Measurements from ENCODE around the gene ALKBH8. TPM values are rescaled to one million over a fixed set of nuclear protein-coding genes. Genes with fewer than 3 reads are reported as not detected.
"Not testable (repeated sequence)": the region's sequence is repeated elsewhere in the genome, so short reads cannot be mapped to it uniquely, and the experiment has no call there.

The ALKBH8 gene
- total and polyA plus RNA-seq, 4 donors: 2.5 to 4.7 (median 3.0) TPM

GRCh38 chr11:107587306-107587979, 21.9 kb upstream of the ALKBH8 start:
- TF ChIP-seq, protein P1, sequence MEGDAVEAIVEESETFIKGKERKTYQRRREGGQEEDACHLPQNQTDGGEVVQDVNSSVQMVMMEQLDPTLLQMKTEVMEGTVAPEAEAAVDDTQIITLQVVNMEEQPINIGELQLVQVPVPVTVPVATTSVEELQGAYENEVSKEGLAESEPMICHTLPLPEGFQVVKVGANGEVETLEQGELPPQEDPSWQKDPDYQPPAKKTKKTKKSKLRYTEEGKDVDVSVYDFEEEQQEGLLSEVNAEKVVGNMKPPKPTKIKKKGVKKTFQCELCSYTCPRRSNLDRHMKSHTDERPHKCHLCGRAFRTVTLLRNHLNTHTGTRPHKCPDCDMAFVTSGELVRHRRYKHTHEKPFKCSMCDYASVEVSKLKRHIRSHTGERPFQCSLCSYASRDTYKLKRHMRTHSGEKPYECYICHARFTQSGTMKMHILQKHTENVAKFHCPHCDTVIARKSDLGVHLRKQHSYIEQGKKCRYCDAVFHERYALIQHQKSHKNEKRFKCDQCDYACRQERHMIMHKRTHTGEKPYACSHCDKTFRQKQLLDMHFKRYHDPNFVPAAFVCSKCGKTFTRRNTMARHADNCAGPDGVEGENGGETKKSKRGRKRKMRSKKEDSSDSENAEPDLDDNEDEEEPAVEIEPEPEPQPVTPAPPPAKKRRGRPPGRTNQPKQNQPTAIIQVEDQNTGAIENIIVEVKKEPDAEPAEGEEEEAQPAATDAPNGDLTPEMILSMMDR (IDR thresholded peaks at IDR 0.05; ENCODE audit: low read depth, low read length, missing input control): no peak
- Histone ChIP-seq H3K36me3 (ENCODE audit: control insufficient read depth in 4 of 4, insufficient read depth in 3 of 4, low read depth in 1 of 4, low read length in 3 of 4) (no peaks in the 10 kb centered on the region), H3K4me3 (ENCODE audit: low read depth in 1 of 3, low read length in 3 of 3) (no peak overlapping the region), H3K9me3 (ENCODE audit: control insufficient read depth in 4 of 4, low read length in 3 of 4) (no peaks in the 10 kb centered on the region), H3K27ac (ENCODE audit: low read depth in 1 of 2, low read length in 2 of 2) (no peak overlapping the region), H3K4me1 (ENCODE audit: control insufficient read depth in 4 of 4, insufficient read depth in 4 of 4, low read length in 3 of 4) (peaks cover 10 to 23% (median 17%) of the 10 kb centered on the region in 4 donors), H3K9ac (ENCODE audit: low read depth in 1 of 2, low read length in 2 of 2) (no peak overlapping the region), H3K27me3 (ENCODE audit: control insufficient read depth in 4 of 4, insufficient read depth in 4 of 4, low read length in 3 of 4) (peaks cover 0 to 2% (median 0%) of the 10 kb centered on the region in 4 donors)
- 74% methylated on average over 5 of the region's 5 CpGs for WGBS
- no peak for DNase-seq (ENCODE audit: low spot score)

DNA sequence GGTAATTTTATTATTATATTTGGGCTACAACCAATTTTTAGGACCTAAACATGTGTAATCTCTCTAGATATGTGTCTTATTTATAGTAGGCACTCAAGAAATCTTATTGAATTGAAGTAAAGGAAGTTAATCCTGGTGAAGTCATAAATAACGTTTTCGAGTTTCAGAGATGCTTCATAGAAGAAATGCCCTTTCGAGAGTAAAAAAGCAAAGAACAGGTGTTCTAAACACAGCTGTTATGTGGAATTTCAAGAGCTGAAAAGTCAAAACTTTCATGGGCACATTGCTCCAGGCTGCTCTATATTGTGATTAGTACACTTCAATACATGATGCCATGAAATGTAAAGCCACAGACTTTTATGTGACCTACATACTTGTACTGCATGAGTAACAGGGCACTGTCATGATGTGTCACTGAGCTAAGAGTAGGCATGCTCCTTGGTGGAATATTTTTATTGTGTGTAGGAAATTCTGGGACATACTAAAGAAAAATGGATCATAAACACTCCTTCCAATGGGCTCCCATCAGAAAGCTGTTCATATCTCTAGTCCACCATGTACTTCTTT, 18.2 kb upstream of the ALKBH8 start:
- no peak for TF ChIP-seq JUND (IDR thresholded peaks at IDR 0.05)
- H3K4me1 ChIP-seq (ENCODE audit: control insufficient read depth in 4 of 4, insufficient read depth in 4 of 4, low read length in 3 of 4): no peaks in the 10 kb centered on the region
- WGBS: 71% methylated on average over 3 of the region's 3 CpGs
- peaks cover 0 to 2% (median 0%) of the 10 kb centered on the region in 4 donors for H3K27me3 ChIP-seq (ENCODE audit: control insufficient read depth in 4 of 4, insufficient read depth in 4 of 4, low read length in 3 of 4)
- no peak overlapping the region for H3K27ac ChIP-seq (ENCODE audit: low read depth in 1 of 2, low read length in 2 of 2)
- DNase-seq (ENCODE audit: low spot score): no peak
- H3K9me3 ChIP-seq (ENCODE audit: control insufficient read depth in 4 of 4, low read length in 3 of 4): no peaks in the 10 kb centered on the region
- H3K9ac ChIP-seq (ENCODE audit: low read depth in 1 of 2, low read length in 2 of 2): no peak overlapping the region
- H3K36me3 ChIP-seq (ENCODE audit: control insufficient read depth in 4 of 4, insufficient read depth in 3 of 4, low read depth in 1 of 4, low read length in 3 of 4): no peaks in the 10 kb centered on the region
- no peak overlapping the region for H3K4me3 ChIP-seq (ENCODE audit: low read depth in 1 of 3, low read length in 3 of 3)

DNA sequence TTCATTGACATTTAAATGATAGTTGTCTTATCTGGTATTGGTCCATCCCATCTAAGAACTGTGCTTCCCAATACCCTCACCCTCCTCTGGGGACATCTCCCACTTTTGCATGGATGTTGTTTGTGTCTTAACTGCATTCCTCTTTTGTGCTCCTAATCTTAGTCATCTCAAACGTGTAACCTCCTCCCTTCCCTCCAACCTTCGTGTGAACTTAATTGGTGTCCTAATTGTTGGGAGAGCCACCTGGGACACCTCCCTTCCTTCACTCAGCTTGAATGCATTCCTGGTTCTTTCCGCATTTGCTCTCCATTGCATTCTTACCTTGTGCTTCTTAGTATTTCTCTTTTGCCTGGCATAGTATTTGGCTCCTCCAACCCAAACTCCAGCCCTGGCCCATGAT, 15.6 kb upstream of the ALKBH8 start:
- no peaks in the 10 kb centered on the region for H3K27me3 ChIP-seq (ENCODE audit: control insufficient read depth in 4 of 4, insufficient read depth in 4 of 4, low read length in 3 of 4)
- no peak overlapping the region for H3K27ac ChIP-seq (ENCODE audit: low read depth in 1 of 2, low read length in 2 of 2)
- TF ChIP-seq FOXA2 (IDR thresholded peaks at IDR 0.05): no peak
- no peak overlapping the region for H3K4me3 ChIP-seq (ENCODE audit: low read depth in 1 of 3, low read length in 3 of 3)
- H3K9me3 ChIP-seq (ENCODE audit: control insufficient read depth in 4 of 4, low read length in 3 of 4): no peaks in the 10 kb centered on the region
- WGBS: 42% methylated on average over 3 of the region's 3 CpGs
- H3K4me1 ChIP-seq (ENCODE audit: control insufficient read depth in 4 of 4, insufficient read depth in 4 of 4, low read length in 3 of 4): no peaks in the 10 kb centered on the region
- H3K9ac ChIP-seq (ENCODE audit: low read depth in 1 of 2, low read length in 2 of 2): no peak overlapping the region
- no peak for DNase-seq (ENCODE audit: low spot score)
- H3K36me3 ChIP-seq (ENCODE audit: control insufficient read depth in 4 of 4, insufficient read depth in 3 of 4, low read depth in 1 of 4, low read length in 3 of 4): no peaks in the 10 kb centered on the region

GRCh38 chr11:107579169-107579568, 13.6 kb upstream of the ALKBH8 start:
- H3K36me3 ChIP-seq (ENCODE audit: control insufficient read depth in 4 of 4, insufficient read depth in 3 of 4, low read depth in 1 of 4, low read length in 3 of 4); H3K27me3 ChIP-seq (ENCODE audit: control insufficient read depth in 4 of 4, insufficient read depth in 4 of 4, low read length in 3 of 4); H3K4me3 ChIP-seq (ENCODE audit: low read depth in 1 of 3, low read length in 3 of 3); H3K9me3 ChIP-seq (ENCODE audit: control insufficient read depth in 4 of 4, low read length in 3 of 4); H3K9ac ChIP-seq (ENCODE audit: low read depth in 1 of 2, low read length in 2 of 2); H3K27ac ChIP-seq (ENCODE audit: low read depth in 1 of 2, low read length in 2 of 2); DNase-seq (ENCODE audit: low spot score); H3K4me1 ChIP-seq (ENCODE audit: control insufficient read depth in 4 of 4, insufficient read depth in 4 of 4, low read length in 3 of 4): not testable (repeated sequence)
- 96% methylated on average over 2 of the region's 2 CpGs for WGBS

DNA sequence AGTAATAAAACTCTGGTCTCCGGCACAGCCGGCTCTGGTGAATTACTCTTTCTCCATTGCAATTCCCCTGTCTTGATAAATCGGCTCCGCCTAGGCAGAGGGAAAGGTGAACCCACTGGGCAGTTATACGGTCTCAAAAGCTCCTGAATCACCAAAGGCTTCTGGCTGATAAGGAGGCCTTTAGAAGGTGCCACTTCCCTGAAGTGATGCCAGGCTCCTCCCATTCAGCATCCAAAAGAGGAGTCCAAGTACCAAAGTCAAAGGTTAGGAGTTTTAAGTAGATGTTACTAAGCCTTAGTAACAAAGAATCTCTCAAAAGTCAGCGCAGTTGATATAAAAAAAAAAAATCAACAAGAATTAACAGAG, 11.8 kb upstream of the ALKBH8 start:
- Histone ChIP-seq H3K27ac (ENCODE audit: low read depth in 1 of 2, low read length in 2 of 2) (no peak overlapping the region), H3K4me3 (ENCODE audit: low read depth in 1 of 3, low read length in 3 of 3) (no peak overlapping the region), H3K36me3 (ENCODE audit: control insufficient read depth in 4 of 4, insufficient read depth in 3 of 4, low read depth in 1 of 4, low read length in 3 of 4) (no peaks in the 10 kb centered on the region), H3K4me1 (ENCODE audit: control insufficient read depth in 4 of 4, insufficient read depth in 4 of 4, low read length in 3 of 4) (no peaks in the 10 kb centered on the region), H3K9ac (ENCODE audit: low read depth in 1 of 2, low read length in 2 of 2) (no peak overlapping the region), H3K9me3 (ENCODE audit: control insufficient read depth in 4 of 4, low read length in 3 of 4) (no peaks in the 10 kb centered on the region), H3K27me3 (ENCODE audit: control insufficient read depth in 4 of 4, insufficient read depth in 4 of 4, low read length in 3 of 4) (no peaks in the 10 kb centered on the region)
- DNase-seq (ENCODE audit: low spot score): no peak
- WGBS: 57% methylated on average over 6 of the region's 6 CpGs
- TF ChIP-seq GABPA (IDR thresholded peaks at IDR 0.05 in 1 of 2, conservative IDR thresholded peaks at IDR 0.05 in 1 of 2) (no peak), JUND (IDR thresholded peaks at IDR 0.05) (no peak), EGR1 (IDR thresholded peaks at IDR 0.05; ENCODE audit: low read depth in 2 of 2) (no peak), FOXA2 (IDR thresholded peaks at IDR 0.05) (no peak), ATF3 (IDR thresholded peaks at IDR 0.05) (no peak), HNF4G (IDR thresholded peaks at IDR 0.05) (no peak), TAF1 (conservative IDR thresholded peaks at IDR 0.05) (no peak), MAX (IDR thresholded peaks at IDR 0.05) (no peak), FOXA1 (IDR thresholded peaks at IDR 0.05) (no peak), SP1 (IDR thresholded peaks at IDR 0.05) (no peak), NR2F2 (IDR thresholded peaks at IDR 0.05) (no peak)
- TF ChIP-seq, protein P2, sequence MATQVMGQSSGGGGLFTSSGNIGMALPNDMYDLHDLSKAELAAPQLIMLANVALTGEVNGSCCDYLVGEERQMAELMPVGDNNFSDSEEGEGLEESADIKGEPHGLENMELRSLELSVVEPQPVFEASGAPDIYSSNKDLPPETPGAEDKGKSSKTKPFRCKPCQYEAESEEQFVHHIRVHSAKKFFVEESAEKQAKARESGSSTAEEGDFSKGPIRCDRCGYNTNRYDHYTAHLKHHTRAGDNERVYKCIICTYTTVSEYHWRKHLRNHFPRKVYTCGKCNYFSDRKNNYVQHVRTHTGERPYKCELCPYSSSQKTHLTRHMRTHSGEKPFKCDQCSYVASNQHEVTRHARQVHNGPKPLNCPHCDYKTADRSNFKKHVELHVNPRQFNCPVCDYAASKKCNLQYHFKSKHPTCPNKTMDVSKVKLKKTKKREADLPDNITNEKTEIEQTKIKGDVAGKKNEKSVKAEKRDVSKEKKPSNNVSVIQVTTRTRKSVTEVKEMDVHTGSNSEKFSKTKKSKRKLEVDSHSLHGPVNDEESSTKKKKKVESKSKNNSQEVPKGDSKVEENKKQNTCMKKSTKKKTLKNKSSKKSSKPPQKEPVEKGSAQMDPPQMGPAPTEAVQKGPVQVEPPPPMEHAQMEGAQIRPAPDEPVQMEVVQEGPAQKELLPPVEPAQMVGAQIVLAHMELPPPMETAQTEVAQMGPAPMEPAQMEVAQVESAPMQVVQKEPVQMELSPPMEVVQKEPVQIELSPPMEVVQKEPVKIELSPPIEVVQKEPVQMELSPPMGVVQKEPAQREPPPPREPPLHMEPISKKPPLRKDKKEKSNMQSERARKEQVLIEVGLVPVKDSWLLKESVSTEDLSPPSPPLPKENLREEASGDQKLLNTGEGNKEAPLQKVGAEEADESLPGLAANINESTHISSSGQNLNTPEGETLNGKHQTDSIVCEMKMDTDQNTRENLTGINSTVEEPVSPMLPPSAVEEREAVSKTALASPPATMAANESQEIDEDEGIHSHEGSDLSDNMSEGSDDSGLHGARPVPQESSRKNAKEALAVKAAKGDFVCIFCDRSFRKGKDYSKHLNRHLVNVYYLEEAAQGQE (IDR thresholded peaks at IDR 0.05): no peak
